GM12878 (cell line): ENCODE results near the gene PHC2. TPM values are rescaled to one million over a fixed set of nuclear protein-coding genes. Genes with fewer than 3 reads are reported as not detected.

Experiments
- CBX3 ChIP-seq: fragments of 200-600 bp; sonication (generic); IDR thresholded peaks from 2 replicates; pipeline ENCODE4 v1.6.1; 2016; ENCODE audit warnings: low read depth, borderline replicate concordance
- CHD1 ChIP-seq: IDR thresholded peaks from 2 replicates; pipeline ENCODE4 v1.6.1; 2012; ENCODE audit warnings: low read depth, low read length, improper control_type of control experiment
- EED ChIP-seq: sonication (generic); IDR thresholded peaks from 2 replicates; pipeline ENCODE4 v1.6.1; 2016; ENCODE audit warnings: antibody characterized with exemption, low read depth
- IKZF1 ChIP-seq: fragments of 450-650 bp; conservative IDR thresholded peaks from 2 replicates; pipeline ENCODE4 v1.6.1; 2017; ENCODE audit warnings: antibody characterized with exemption, mild to moderate bottlenecking
- JUND ChIP-seq: IDR thresholded peaks from 2 replicates; pipeline ENCODE4 v1.6.1; 2012; ENCODE audit warnings: low read depth, mild to moderate bottlenecking, low read length, improper control_type of control experiment, moderate library complexity
- MYC ChIP-seq: IDR thresholded peaks from 2 replicates; pipeline ENCODE4 v1.6.1; 2011; ENCODE audit warnings: mild to moderate bottlenecking, low read length, moderate library complexity, inconsistent platforms; ENCODE audit not compliant: insufficient read depth, insufficient replicate concordance, insufficient read length, severe bottlenecking
- NBN ChIP-seq: fragments of 450-650 bp; IDR thresholded peaks from 2 replicates; pipeline ENCODE4 v1.6.1; 2016
- RELA ChIP-seq: fragments of 450-650 bp; IDR thresholded peaks from 2 replicates; pipeline ENCODE4 v1.8.0; 2014; ENCODE audit warnings: borderline replicate concordance; ENCODE audit not compliant: partially characterized antibody
- RELB ChIP-seq: fragments of 450-650 bp; IDR thresholded peaks from 2 replicates; pipeline ENCODE4 v1.6.1; 2017; ENCODE audit warnings: low read depth, mild to moderate bottlenecking, moderate library complexity
- REST ChIP-seq: IDR thresholded peaks from 2 replicates; pipeline ENCODE4 v1.6.1; 2012; ENCODE audit warnings: mild to moderate bottlenecking, low read depth, low read length
- RFX5 ChIP-seq: IDR thresholded peaks from 2 replicates; pipeline ENCODE4 v1.6.1; 2011; ENCODE audit warnings: low read depth, low read length, improper control_type of control experiment
- SMAD1 ChIP-seq: fragments of 450-650 bp; IDR thresholded peaks from 2 replicates; pipeline ENCODE4 v1.6.1; 2018; ENCODE audit warnings: mild to moderate bottlenecking, low read depth; ENCODE audit not compliant: partially characterized antibody
- SMARCA5 ChIP-seq: fragments of 450-650 bp; IDR thresholded peaks from 2 replicates; pipeline ENCODE4 v1.6.1; 2017; ENCODE audit warnings: mild to moderate bottlenecking
- SPI1 ChIP-seq: IDR thresholded peaks from 2 replicates; pipeline ENCODE4 v1.6.1; 2011; ENCODE audit warnings: low read depth, mild to moderate bottlenecking, low read length, moderate library complexity, borderline replicate concordance; ENCODE audit not compliant: insufficient read depth
- SREBF1 ChIP-seq: IDR thresholded peaks from 2 replicates; pipeline ENCODE4 v1.6.1; 2012; ENCODE audit warnings: mild to moderate bottlenecking, low read length
- STAT3 ChIP-seq: IDR thresholded peaks from 2 replicates; pipeline ENCODE4 v1.6.1; 2011; ENCODE audit warnings: low read depth, low read length, improper control_type of control experiment
- ZBTB4 ChIP-seq: fragments of 450-650 bp; formaldehyde crosslinking; IDR thresholded peaks from 2 replicates; pipeline ENCODE4 v1.4.0; 2022; ENCODE audit warnings: mild to moderate bottlenecking, moderate library complexity
- ZNF217 ChIP-seq: fragments of 450-650 bp; IDR thresholded peaks from 2 replicates; pipeline ENCODE4 v1.6.1; 2017; ENCODE audit warnings: antibody characterized with exemption, mild to moderate bottlenecking
- ZNF24 ChIP-seq: fragments of 450-650 bp; IDR thresholded peaks from 2 replicates; pipeline ENCODE4 v1.6.1; 2017; ENCODE audit warnings: antibody characterized with exemption, mild to moderate bottlenecking
- polyA plus RNA-seq, 11 experiments: library from polyadenylated mRNA; depleted of rRNA in 4 of 11; unstranded in 6 of 11; stranded (reverse) in 5 of 11; fragments of >200 nt; fragmentation: Nextera tagmentation in 4 of 11; fragmentation: Illumina TruSeq in 1 of 11; extraction: Ambion mirVana in 4 of 11; extraction: Trizol in 1 of 11; gene quantifications; 1 replicate in 1 of 11; 2 replicates in 10 of 11; pipeline versions ENCODE4 v1.2.1 to v1.2.3, GENCODE V29; 2011 to 2016; ENCODE audit warnings: inconsistent platforms in 2 of 11, missing spikeins in 2 of 11, low read depth in 1 of 11
- total RNA-seq, 4 experiments: library from RNA; depleted of rRNA in 3 of 4; stranded (reverse); fragments of >200 nt in 3 of 4; fragmentation: Illumina TruSeq in 1 of 4; extraction: Trizol in 1 of 4; gene quantifications; 2 replicates each; pipeline versions ENCODE4 v1.2.1 to v1.2.3, GENCODE V29; 2013 to 2021

The PHC2 gene
- total and polyA plus RNA-seq, 10 of the 15 experiments (the other 5 are each of a cell fraction or from before 2014, with no cell fraction given) = 2.0 to 35.9 (median 16.4) TPM

- no peak for TF ChIP-seq ZBTB4 (CRISPR knock-in tag)
- no peak for TF ChIP-seq ZNF24
- TF ChIP-seq STAT3 = no peak
- TF ChIP-seq REST = no peak
- no peak for TF ChIP-seq SMAD1
- peak; percentile 52; the same call in 1 of the 2 replicates for TF ChIP-seq IKZF1
- TF ChIP-seq RELA = no peak
- no peak for TF ChIP-seq SPI1
- TF ChIP-seq MYC = no peak
- no peak for TF ChIP-seq SREBF1
- TF ChIP-seq RFX5 = no peak
- TF ChIP-seq NBN = no peak
- no peak for TF ChIP-seq CBX3
- TF ChIP-seq CHD1 = no peak
- TF ChIP-seq RELB = no peak
- no peak for TF ChIP-seq EED
- TF ChIP-seq ZNF217 = no peak
- no peak for TF ChIP-seq SMARCA5
- no peak for TF ChIP-seq JUND
These were observed at the start of gene PHC2 (continued) for GRCh38 chr1:33430692-33431593.
